CD4-positive, alpha-beta T cell (primary cell): ENCODE measurements around the gene CHRNA10. TPM values are rescaled to one million over a fixed set of nuclear protein-coding genes. Genes with fewer than 3 reads are reported as not detected.

Experiments
- ATAC-seq: fragments of 200-7000 bp; cut with Tn5 transposase; one replicate; pipeline ENCODE4 v1.10.0; 2022; ENCODE audit warnings: mild to moderate bottlenecking; ENCODE audit not compliant: poor library complexity
- CTCF ChIA-PET: fragments of 350-600 bp; sonication (Branson Sonifier 250); formaldehyde crosslinking; loops from one replicate; lab custom pipeline; 2021; ENCODE audit warnings: antibody characterized with exemption, inconsistent platforms; lab: Charles Lee
- POLR2A ChIA-PET: fragments of 350-600 bp; sonication (Branson Sonifier 250); formaldehyde crosslinking; loops from one replicate; lab custom pipeline; 2021; ENCODE audit warnings: antibody characterized with exemption, inconsistent platforms; lab: Charles Lee
- DNase-seq, 14 experiments: peaks; one replicate each; pipeline ENCODE4 v3.0.0-alpha.2; 2013 to 2020; ENCODE audit warnings: mixed read lengths in 2 of 14
- H3K27ac ChIP-seq, 2 donors: one replicate each; pipeline versions ENCODE4 v1.5.1 to v1.7.0; 2013; ENCODE audit warnings: low read length in 2 of 2, low read depth in 1 of 2, mild to moderate bottlenecking in 1 of 2
- H3K27me3 ChIP-seq, 2 experiments: 1 replicate in 1 of 2; 2 replicates in 1 of 2; pipeline versions ENCODE4 v1.6.1 to v1.7.0; 2013; ENCODE audit warnings: low read length in 2 of 2, control low read depth in 1 of 2, mild to moderate bottlenecking in 1 of 2, moderate library complexity in 1 of 2; ENCODE audit not compliant: insufficient read depth in 2 of 2, control insufficient read depth in 1 of 2
- H3K36me3 ChIP-seq: one replicate; pipeline ENCODE4 v1.6.1; 2013; ENCODE audit warnings: low read length, control low read depth; ENCODE audit not compliant: insufficient read depth
- H3K4me1 ChIP-seq: one replicate; pipeline ENCODE4 v1.6.1; 2013; ENCODE audit warnings: low read length, control low read depth; ENCODE audit not compliant: insufficient read depth
- H3K4me3 ChIP-seq: one replicate; pipeline ENCODE4 v1.5.1; 2013; ENCODE audit warnings: mild to moderate bottlenecking, low read length, moderate library complexity
- H3K9me3 ChIP-seq, 2 experiments: 1 replicate in 1 of 2; 2 replicates in 1 of 2; pipeline versions ENCODE4 v1.6.1 to v1.7.0; 2013; ENCODE audit warnings: low read length in 2 of 2, mild to moderate bottlenecking in 2 of 2, control low read depth in 1 of 2, moderate library complexity in 1 of 2; ENCODE audit not compliant: control insufficient read depth in 1 of 2, insufficient read depth in 1 of 2
- H3K27ac Mint-ChIP-seq: one replicate; pipeline ENCODE4 v1.8.0; 2020; ENCODE audit warnings: mixed read lengths
- H3K27me3 Mint-ChIP-seq: one replicate; pipeline ENCODE4 v1.8.0; 2021; ENCODE audit warnings: mixed read lengths
- H3K36me3 Mint-ChIP-seq: one replicate; pipeline ENCODE4 v1.8.0; 2021; ENCODE audit warnings: low read depth, mixed read lengths
- H3K4me1 Mint-ChIP-seq: one replicate; pipeline ENCODE4 v1.8.0; 2021; ENCODE audit warnings: low read depth, mixed read lengths
- H3K4me3 Mint-ChIP-seq: one replicate; pipeline ENCODE4 v1.8.0; 2020; ENCODE audit warnings: mild to moderate bottlenecking, mixed read lengths
- H3K9me3 Mint-ChIP-seq: one replicate; pipeline ENCODE4 v1.8.0; 2020; ENCODE audit warnings: mixed read lengths
- CTCF ChIP-seq: fragments of 200-600 bp; IDR thresholded peaks from one replicate; pipeline ENCODE4 v1.8.0; 2022; ENCODE audit warnings: antibody characterized with exemption, mild to moderate bottlenecking
- intact Hi-C, 2 experiments: fragments of 100-400 bp; cut with DNase I in 1 of 2; cut with micrococcal nuclease in 1 of 2; formaldehyde crosslinking; loops; one replicate each; pipeline versions ENCODE4 v1.15.1 to v1.9.0; 2023 to 2025; cut with DNase I, micrococcal nuclease
- total RNA-seq, 174 experiments: library from RNA in 2 of 174; stranded (reverse) in 2 of 174; gene quantifications; one replicate each; pipeline ENCODE4 v1.2.3 and lab custom pipeline; 2021 to 2026

The CHRNA10 gene
- total RNA-seq, 2 experiments from 2014 or later, result 0.33 to 0.39 TPM

GRCh38 chr11:3642071-3642951 is 28.9 kb downstream of the CHRNA10 start:
- peaks cover 17% of the 10 kb centered on the region for H3K4me1 ChIP-seq
- Mint-ChIP-seq H3K36me3 (no peaks in the 10 kb centered on the region), H3K4me1 (peaks cover 5% of the 10 kb centered on the region), H3K9me3 (no peaks in the 10 kb centered on the region), H3K27me3 (peaks cover 46% of the 10 kb centered on the region), H3K27ac (no peak overlapping the region), H3K4me3 (peak overlapping the region; percentile 83)
- peaks cover 12 to 27% of the 10 kb centered on the region in 2 experiments for H3K27me3 ChIP-seq
- peak; percentile 99 for ATAC-seq
- no peak for TF ChIP-seq CTCF
- H3K9me3 ChIP-seq, result peaks cover 0 to 10% of the 10 kb centered on the region in 2 experiments
- ChIA-PET POLR2A (no interaction called here), CTCF (no interaction called here)
- intact Hi-C loops, result no loop called here
- DNase-seq, result peak; percentile 54 to 87 (median 74)
- H3K27ac ChIP-seq, result no peak overlapping the region
- no peaks in the 10 kb centered on the region for H3K36me3 ChIP-seq
- H3K4me3 ChIP-seq, result peak overlapping the region; percentile 49

- peaks cover 0 to 10% of the 10 kb centered on the region in 2 experiments for H3K9me3 ChIP-seq
- H3K4me1 ChIP-seq, result peaks cover 17% of the 10 kb centered on the region
- DNase-seq, result no peak
- H3K27ac Mint-ChIP-seq, result no peak within 1 kb of the TSS
- ChIA-PET POLR2A (no interaction called here), CTCF (interaction anchor here (0.6 kb wide), 1 partner anchor 14 kb away, joined by 7 read pairs; no protein-coding TSS in a partner anchor)
- no peaks in the 10 kb centered on the region for H3K36me3 Mint-ChIP-seq
- no peak for ATAC-seq
- TF ChIP-seq CTCF, result no peak
- peaks cover 12 to 27% of the 10 kb centered on the region in 2 experiments for H3K27me3 ChIP-seq
- no peaks in the 10 kb centered on the region for H3K36me3 ChIP-seq
- H3K4me1 Mint-ChIP-seq, result peaks cover 5% of the 10 kb centered on the region
- no peaks in the 10 kb centered on the region for H3K9me3 Mint-ChIP-seq
- intact Hi-C loops, result no loop called here
- peaks cover 44% of the 10 kb centered on the region for H3K27me3 Mint-ChIP-seq
- H3K4me3 Mint-ChIP-seq, result peak within 1 kb of the TSS; percentile 83
- H3K27ac ChIP-seq, result no peak within 1 kb of the TSS
- peak within 1 kb of the TSS; percentile 49 for H3K4me3 ChIP-seq
Observed at GRCh38 chr11:3641701-3642070, 29.5 kb downstream of the CHRNA10 start, which contains the start of gene ART5. TSS of gene ART5 (minus strand) at chr11:3641992. CDS start at chr11:3641862, 130 bp downstream.

- no peak overlapping the region for H3K27ac Mint-ChIP-seq
- H3K9me3 Mint-ChIP-seq, result no peaks in the 10 kb centered on the region
- H3K36me3 Mint-ChIP-seq, result no peaks in the 10 kb centered on the region
- Histone ChIP-seq H3K36me3 (no peaks in the 10 kb centered on the region), H3K4me3 (no peak overlapping the region), H3K4me1 (peaks cover 17% of the 10 kb centered on the region), H3K27me3 (peaks cover 12 to 27% of the 10 kb centered on the region in 2 experiments), H3K27ac (no peak overlapping the region), H3K9me3 (peaks cover 0 to 10% of the 10 kb centered on the region in 2 experiments)
- H3K27me3 Mint-ChIP-seq, result peaks cover 39% of the 10 kb centered on the region
- ChIA-PET POLR2A (no interaction called here), CTCF (interaction anchor here (0.6 kb wide), 1 partner anchor 13 kb away, joined by 7 read pairs; no protein-coding TSS in a partner anchor)
- intact Hi-C loops, result no loop called here
- peaks cover 5% of the 10 kb centered on the region for H3K4me1 Mint-ChIP-seq
- TF ChIP-seq CTCF, result no peak
- ATAC-seq (no peak), DNase-seq (no peak)
- H3K4me3 Mint-ChIP-seq, result peak overlapping the region; percentile 81
Observed at GRCh38 chr11:3641191-3641590, 30.0 kb downstream of the CHRNA10 start.
